SJCRH30 (cell line): Measurements from ENCODE around the gene SIPA1L3. TPM values are rescaled to one million over a fixed set of nuclear protein-coding genes. Genes with fewer than 3 reads are reported as not detected.

ENCODE experiments used
- DNase-seq, 2 experiments: peaks; one replicate each; pipeline ENCODE4 v3.0.0-alpha.2; 2015 to 2020
- H3K27ac ChIP-seq: fragments of 250-450 bp; sonication (Bioruptor Pico); 2 replicates; pipeline ENCODE4 v1.5.1; 2020; ENCODE audit warnings: mild to moderate bottlenecking, moderate library complexity
- H3K27me3 ChIP-seq: fragments of 250-450 bp; sonication (Bioruptor Pico); 2 replicates; pipeline ENCODE4 v1.5.1; 2020; ENCODE audit warnings: mild to moderate bottlenecking, moderate library complexity
- H3K36me3 ChIP-seq: fragments of 250-450 bp; sonication (Bioruptor Pico); 2 replicates; pipeline ENCODE4 v1.5.1; 2020; ENCODE audit warnings: mild to moderate bottlenecking, moderate library complexity
- H3K4me1 ChIP-seq: fragments of 250-450 bp; sonication (Bioruptor Pico); 2 replicates; pipeline ENCODE4 v1.5.1; 2020; ENCODE audit warnings: mild to moderate bottlenecking, moderate library complexity
- H3K4me3 ChIP-seq: fragments of 250-450 bp; sonication (Bioruptor Pico); 2 replicates; pipeline ENCODE4 v1.5.1; 2020; ENCODE audit warnings: mild to moderate bottlenecking, moderate library complexity
- H3K9me3 ChIP-seq: fragments of 250-450 bp; sonication (Bioruptor Pico); replicated peaks from 2 replicates; pipeline ENCODE4 v1.5.1; 2020; ENCODE audit warnings: mild to moderate bottlenecking, moderate library complexity
- total RNA-seq: library from RNA; depleted of rRNA; stranded (reverse); fragments of >200 nt; shearing (Covaris generic); gene quantifications from 2 replicates; pipeline ENCODE4 v1.2.3, GENCODE V29; 2014

SIPA1L3 gene
- total RNA-seq, 1 experiment from 2014 or later: 19.8 TPM

DNA sequence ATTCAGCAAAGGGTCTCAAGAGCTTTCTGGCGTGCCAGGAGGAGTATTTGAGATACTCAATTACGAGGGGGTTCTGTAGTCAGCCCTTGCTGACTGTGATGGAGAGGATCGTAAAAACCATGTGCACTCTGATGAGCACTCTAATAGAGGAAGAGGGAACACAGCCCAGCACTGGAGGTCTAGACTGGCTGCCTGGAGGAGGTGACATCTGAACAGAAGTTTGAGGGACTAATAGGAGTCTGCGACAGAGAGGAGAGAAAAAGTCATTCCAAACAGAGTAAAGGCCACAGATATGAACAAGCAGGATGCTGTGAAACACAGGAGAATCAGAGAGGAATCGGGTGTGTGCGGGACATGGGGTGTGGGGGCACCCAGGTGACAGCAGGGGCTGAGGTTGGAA, 237.7 kb downstream of the SIPA1L3 start:
- Histone ChIP-seq H3K27ac (no peak overlapping the region), H3K9me3 (no peaks in the 10 kb centered on the region), H3K4me3 (no peak overlapping the region), H3K4me1 (no peaks in the 10 kb centered on the region), H3K27me3 (no peaks in the 10 kb centered on the region), H3K36me3 (peaks cover 4% of the 10 kb centered on the region; the same call in 1 of the 2 replicates)
- no peak for DNase-seq

DNA sequence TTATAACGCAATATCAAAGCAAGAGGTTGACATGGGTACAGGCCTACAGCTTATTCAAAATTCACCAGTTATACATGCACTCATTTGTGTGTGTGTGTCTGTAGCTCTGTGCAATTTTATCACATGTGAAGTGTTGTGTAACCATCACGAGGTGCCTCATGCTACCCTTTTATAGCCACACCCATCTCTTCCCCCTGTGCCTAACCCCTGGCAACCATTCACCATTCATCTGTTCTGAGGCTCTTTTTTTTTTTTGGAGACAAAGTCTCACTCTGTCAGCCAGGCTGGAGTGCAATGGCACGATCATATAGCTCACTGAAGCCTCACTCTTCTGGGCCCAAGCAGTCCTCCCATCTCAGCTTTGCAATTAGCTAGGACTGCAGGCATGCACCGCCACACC, 238.6 kb downstream of the SIPA1L3 start:
- H3K4me3 ChIP-seq: no peak overlapping the region
- H3K27ac ChIP-seq: no peak overlapping the region
- no peaks in the 10 kb centered on the region for H3K27me3 ChIP-seq
- H3K4me1 ChIP-seq: no peaks in the 10 kb centered on the region
- H3K36me3 ChIP-seq: peaks cover 4% of the 10 kb centered on the region; the same call in 1 of the 2 replicates
- no peak for DNase-seq
- H3K9me3 ChIP-seq: no peaks in the 10 kb centered on the region

DNA sequence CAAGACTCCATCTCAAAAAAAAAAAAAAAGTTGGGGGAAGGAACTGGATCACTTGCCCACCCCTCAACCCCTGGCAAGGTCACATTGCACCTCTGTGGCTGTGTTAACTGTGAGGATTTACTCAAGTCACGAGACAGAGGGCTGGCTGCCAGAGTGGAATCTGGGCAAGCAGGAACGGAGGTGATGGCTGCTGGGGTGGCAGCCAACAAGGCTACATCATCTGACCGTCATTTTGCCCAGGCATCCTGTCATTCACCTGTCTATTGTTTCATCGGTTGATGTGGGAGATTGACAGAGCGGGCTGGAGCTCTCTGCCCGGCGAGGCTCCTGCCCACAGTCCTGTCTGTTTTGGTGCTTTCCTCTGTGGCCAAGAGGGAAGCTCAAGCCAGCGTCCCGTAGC, 241.3 kb downstream of the SIPA1L3 start:
- no peak for DNase-seq
- H3K4me1 ChIP-seq: no peaks in the 10 kb centered on the region
- no peaks in the 10 kb centered on the region for H3K27me3 ChIP-seq
- no peaks in the 10 kb centered on the region for H3K9me3 ChIP-seq
- no peak overlapping the region for H3K27ac ChIP-seq
- no peak overlapping the region for H3K4me3 ChIP-seq
- peaks cover 10% of the 10 kb centered on the region; the same call in 1 of the 2 replicates for H3K36me3 ChIP-seq

DNA sequence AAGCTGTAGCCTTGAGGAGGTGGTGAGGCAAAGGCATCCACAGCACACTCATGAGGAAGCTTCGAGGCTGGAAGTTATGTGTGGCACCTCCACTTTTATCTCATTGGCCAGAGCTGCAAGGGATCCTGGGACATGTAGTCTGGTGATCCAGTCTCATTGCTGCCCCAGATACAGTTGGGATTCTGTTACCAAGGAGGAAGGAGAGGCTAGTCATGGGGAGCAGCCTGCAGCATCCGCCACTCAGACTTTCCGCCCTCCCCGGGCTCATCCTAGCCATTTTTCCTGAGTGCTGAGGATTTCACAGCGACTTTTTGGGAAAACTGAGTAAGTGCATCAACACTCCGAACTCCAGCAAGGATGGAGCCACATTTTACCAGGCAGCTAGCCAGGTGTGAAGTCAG, 242.7 kb downstream of the SIPA1L3 start:
- Histone ChIP-seq H3K9me3 (no peaks in the 10 kb centered on the region), H3K27me3 (no peaks in the 10 kb centered on the region), H3K36me3 (peaks cover 10% of the 10 kb centered on the region), H3K4me3 (no peak overlapping the region), H3K4me1 (no peaks in the 10 kb centered on the region), H3K27ac (no peak overlapping the region)
- no peak for DNase-seq

DNA sequence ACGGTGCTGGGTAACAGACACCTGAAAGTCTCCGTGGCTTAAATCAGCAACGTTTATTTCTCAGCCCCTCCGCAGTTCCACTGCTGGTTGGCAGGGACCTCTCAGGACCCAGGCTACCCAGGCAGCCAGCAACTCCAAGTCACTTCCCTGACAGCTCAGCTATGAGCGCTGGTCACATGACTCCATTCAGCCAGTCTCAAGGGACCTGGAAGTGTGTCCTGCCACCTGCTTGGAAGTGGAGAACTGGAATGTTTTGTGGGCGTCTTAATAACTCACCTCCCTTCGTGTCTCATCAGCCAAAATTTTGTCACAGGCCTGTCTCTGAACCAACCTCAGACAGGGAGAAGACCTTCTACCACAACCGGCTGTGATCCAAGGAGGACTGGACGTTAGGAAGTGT, 244.2 kb downstream of the SIPA1L3 start:
- no peaks in the 10 kb centered on the region for H3K4me1 ChIP-seq
- H3K4me3 ChIP-seq: no peak overlapping the region
- H3K36me3 ChIP-seq: peaks cover 18% of the 10 kb centered on the region
- DNase-seq: no peak
- H3K27me3 ChIP-seq: no peaks in the 10 kb centered on the region
- no peaks in the 10 kb centered on the region for H3K9me3 ChIP-seq
- no peak overlapping the region for H3K27ac ChIP-seq

DNA sequence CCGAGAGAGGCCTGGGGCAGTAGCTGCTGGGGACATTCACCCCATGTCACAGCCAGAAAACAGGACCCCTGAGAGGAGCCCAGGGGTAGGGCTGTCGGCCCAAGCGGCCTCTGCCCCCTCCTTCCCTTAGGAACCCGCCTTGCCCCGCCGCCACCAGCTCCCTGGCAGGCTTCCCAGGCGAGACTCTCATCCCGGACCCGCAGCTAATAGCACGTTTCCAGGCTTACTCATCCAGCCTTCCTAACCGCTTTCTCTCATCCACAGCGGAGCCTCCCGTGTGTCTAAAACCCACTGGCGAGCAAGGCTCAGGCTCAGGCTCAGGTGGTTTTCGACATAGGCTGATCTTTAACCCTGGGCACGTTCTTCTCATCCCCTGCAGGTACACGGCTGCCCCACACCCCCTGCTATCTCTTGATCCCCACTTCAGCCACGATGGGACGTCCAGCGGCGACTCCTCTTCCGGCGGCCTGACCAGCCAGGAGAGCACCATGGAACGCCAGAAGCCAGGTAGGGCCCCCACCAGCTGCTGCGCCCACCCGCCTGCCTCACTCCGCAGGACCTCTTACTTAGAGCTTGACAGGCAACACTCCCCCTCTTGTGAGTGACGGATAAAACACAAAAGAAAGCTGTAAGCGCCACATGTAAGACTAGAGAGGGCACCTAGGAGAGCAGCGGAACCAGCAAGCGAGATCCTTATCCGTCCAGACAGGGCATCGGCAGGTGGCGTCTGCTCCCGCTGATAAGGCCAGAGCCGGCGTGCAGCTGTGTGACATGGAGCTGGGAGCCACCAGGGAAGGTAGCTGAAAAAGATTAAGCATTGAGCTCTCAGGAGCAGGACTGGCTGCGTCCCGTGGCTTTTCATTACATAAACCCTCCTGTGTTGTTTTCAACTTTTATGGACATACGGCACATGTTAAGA, 245.7 kb downstream of the SIPA1L3 start:
- Histone ChIP-seq H3K36me3 (peaks cover 18% of the 10 kb centered on the region), H3K9me3 (no peaks in the 10 kb centered on the region), H3K4me3 (no peak overlapping the region), H3K27ac (no peak overlapping the region), H3K4me1 (no peaks in the 10 kb centered on the region), H3K27me3 (no peaks in the 10 kb centered on the region)
- no peak for DNase-seq

DNA sequence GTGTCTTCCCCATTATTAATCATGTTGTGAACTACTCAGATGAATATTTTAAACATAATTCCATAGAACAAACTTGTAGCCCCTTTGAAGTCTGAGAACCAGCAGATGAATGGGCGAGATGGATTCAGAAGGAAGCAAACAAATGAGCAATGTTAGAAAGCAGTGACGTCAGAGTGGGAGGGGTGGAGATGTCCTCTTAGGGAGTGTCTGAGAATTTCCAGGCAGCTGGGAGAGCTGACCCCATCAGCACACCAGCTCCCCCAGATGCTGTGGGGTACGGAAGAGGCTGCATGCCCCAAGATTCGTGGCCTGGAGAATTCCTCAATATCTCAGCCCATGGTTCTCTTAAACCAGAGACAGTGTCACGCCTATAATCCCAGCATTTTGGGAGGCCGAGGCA, 248.4 kb downstream of the SIPA1L3 start:
- Histone ChIP-seq H3K4me1 (no peaks in the 10 kb centered on the region), H3K27me3 (no peaks in the 10 kb centered on the region), H3K9me3 (no peaks in the 10 kb centered on the region), H3K36me3 (peaks cover 22% of the 10 kb centered on the region), H3K4me3 (no peak overlapping the region), H3K27ac (no peak overlapping the region)
- peak in 1 of 2 experiments; percentile 31 for DNase-seq

DNA sequence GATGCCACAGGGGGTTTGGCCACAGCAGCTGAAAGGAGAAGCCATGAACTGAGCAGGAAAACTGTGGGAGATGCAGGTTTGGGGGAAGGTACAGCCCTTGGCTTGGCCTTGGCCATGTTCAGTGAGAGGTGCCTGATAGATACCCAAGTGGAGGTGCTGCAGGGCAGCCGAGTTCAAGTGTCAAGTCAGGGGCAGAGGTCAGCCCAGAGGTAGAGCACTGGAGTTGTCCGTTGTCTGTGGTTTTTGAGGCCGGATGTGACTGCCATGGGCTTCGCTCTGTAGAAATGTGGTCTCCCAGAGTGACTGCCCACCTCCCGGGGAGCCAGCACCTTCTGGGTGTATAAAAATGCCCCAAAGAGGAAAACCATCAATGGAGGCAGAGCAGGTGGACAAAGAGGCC, 251.7 kb downstream of the SIPA1L3 start:
- Histone ChIP-seq H3K36me3 (peaks cover 31% of the 10 kb centered on the region), H3K4me1 (no peaks in the 10 kb centered on the region), H3K4me3 (no peak overlapping the region), H3K27me3 (no peaks in the 10 kb centered on the region), H3K9me3 (0 out of 2 replicates have a peak, but pooled peaks cover 6% of the 10 kb centered on the region), H3K27ac (no peak overlapping the region)
- no peak for DNase-seq

DNA sequence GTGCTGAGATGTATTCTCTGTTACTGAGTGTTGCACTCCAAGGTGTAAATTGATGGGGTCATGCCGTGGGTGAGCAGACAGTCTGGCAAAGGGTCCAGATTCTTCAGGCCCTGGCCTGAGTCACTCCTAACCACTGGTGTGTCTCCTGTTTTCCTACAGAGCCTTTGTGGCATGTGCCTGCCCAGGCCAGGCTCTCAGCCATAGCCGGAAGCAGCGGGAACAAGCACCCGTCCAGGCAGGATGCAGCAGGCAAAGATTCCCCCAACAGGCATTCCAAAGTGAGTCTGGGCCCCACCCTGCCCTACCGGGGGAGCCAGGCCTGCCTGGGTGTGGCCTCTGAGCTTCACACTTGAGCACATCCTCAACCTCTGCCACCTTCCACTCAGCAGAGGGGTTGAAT, 255.1 kb downstream of the SIPA1L3 start:
- H3K27me3 ChIP-seq: no peaks in the 10 kb centered on the region
- H3K4me3 ChIP-seq: no peak overlapping the region
- H3K36me3 ChIP-seq: peaks cover 20% of the 10 kb centered on the region
- H3K9me3 ChIP-seq: 0 out of 2 replicates have a peak, but pooled peaks cover 6% of the 10 kb centered on the region
- no peak overlapping the region for H3K27ac ChIP-seq
- DNase-seq: no peak
- H3K4me1 ChIP-seq: no peaks in the 10 kb centered on the region

DNA sequence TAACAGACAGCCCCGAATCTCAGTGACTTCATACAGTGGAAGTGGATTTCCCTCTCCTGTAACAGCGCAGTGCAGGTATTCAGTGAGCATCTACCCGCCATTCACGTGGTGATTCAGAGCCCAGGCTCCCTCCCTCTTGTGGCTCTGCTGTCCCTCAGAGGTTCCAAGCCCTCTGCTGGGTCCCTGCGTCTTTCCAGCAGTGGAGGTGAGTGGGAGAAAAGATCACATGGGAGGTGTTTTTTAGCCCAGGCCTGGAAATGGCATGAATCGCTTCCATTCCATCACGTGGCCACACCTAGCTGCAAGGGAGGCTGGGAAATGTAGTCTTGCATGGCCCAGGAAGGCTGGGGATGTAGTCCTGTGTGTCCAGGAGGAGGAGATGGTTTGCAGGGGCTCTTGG, 255.6 kb downstream of the SIPA1L3 start:
- Histone ChIP-seq H3K36me3 (peaks cover 22% of the 10 kb centered on the region), H3K4me1 (no peaks in the 10 kb centered on the region), H3K4me3 (no peak overlapping the region), H3K27ac (no peak overlapping the region), H3K27me3 (no peaks in the 10 kb centered on the region), H3K9me3 (0 out of 2 replicates have a peak, but pooled peaks cover 6% of the 10 kb centered on the region)
- DNase-seq: no peak

DNA sequence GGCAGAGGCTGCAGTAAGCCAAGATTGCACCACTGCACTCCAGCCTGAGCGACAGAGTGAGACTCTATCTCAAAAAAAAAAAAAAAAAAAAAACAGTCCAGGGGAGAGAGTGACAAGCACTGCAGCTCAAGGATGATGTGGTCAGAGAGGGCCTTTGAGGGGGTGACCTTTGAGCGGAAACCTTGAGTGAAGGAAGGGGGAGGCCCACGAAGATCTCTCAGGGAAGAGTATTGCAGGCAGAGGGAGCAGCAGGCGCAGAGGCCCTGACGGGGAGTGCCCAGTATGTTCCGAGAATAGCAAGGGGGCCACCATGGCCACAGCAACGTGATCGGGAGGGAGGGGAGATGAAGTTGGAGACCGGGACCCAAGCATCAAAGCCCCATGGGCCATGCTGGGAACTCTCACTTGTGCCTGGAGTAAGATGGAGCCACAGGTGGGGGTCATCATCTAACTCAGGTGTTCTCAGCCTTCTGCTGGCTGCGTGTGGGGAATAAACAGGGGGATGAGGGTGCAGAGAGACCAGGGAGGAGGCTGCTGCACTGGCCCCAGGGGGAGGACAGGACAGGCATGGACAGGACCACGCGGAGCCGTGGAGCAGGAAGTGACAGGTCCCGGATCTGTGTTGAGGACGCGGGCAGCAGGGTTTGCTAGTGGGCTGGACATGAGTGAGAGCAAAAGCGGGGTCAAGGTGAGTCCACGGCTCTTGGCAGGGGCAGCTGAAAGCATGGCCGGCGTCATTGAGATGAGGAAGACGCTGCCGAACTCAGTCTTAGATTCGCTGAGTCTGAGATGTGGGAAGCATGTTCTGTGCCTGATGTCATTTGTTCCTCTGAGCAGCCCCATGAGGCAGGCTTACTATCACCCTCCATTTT, 256.6 kb downstream of the SIPA1L3 start:
- Histone ChIP-seq H3K27me3 (no peaks in the 10 kb centered on the region), H3K36me3 (peaks cover 23% of the 10 kb centered on the region), H3K4me3 (no peak overlapping the region), H3K27ac (no peak overlapping the region), H3K9me3 (0 out of 2 replicates have a peak, but pooled peaks cover 6% of the 10 kb centered on the region), H3K4me1 (no peaks in the 10 kb centered on the region)
- no peak for DNase-seq

DNA sequence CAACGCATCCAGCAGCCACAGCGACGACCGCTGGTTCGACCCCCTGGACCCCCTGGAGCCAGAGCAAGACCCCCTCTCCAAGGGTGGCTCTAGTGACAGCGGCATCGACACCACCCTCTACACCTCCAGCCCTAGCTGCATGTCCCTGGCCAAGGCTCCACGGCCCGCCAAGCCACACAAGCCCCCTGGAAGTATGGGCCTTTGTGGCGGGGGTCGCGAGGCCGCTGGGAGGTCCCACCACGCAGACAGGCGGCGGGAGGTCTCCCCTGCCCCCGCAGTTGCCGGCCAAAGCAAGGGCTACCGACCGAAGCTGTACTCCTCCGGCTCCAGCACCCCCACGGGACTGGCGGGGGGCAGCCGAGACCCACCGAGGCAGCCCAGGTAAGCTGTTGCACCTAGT, 257.5 kb downstream of the SIPA1L3 start:
- H3K4me3 ChIP-seq: no peak overlapping the region
- peaks cover 25% of the 10 kb centered on the region for H3K36me3 ChIP-seq
- H3K9me3 ChIP-seq: 0 out of 2 replicates have a peak, but pooled peaks cover 6% of the 10 kb centered on the region
- DNase-seq: no peak
- H3K4me1 ChIP-seq: no peaks in the 10 kb centered on the region
- no peaks in the 10 kb centered on the region for H3K27me3 ChIP-seq
- no peak overlapping the region for H3K27ac ChIP-seq

DNA sequence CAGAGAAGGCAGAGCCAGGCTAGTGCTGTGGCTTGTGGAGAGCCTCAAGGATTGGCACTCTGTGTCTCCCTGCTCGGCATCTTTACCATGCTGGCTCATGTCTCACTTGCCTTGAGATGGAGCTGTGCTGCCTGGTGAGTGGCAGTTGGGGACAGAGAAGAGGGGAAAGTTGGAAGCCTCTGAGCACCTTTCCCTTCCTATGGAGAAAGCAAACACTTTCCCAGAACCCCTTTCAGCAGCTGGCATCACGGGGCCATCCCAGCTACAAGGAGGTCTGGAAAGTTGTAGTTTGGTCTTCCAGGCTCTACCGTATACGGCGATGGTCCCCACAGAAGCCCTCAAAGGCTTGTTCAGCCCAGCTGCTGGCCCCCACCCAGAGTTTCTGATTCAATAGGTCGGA, 258.3 kb downstream of the SIPA1L3 start:
- Histone ChIP-seq H3K4me3 (no peak overlapping the region), H3K9me3 (0 out of 2 replicates have a peak, but pooled peaks cover 6% of the 10 kb centered on the region), H3K4me1 (no peaks in the 10 kb centered on the region), H3K27me3 (no peaks in the 10 kb centered on the region), H3K27ac (no peak overlapping the region), H3K36me3 (peaks cover 22% of the 10 kb centered on the region)
- DNase-seq: no peak

DNA sequence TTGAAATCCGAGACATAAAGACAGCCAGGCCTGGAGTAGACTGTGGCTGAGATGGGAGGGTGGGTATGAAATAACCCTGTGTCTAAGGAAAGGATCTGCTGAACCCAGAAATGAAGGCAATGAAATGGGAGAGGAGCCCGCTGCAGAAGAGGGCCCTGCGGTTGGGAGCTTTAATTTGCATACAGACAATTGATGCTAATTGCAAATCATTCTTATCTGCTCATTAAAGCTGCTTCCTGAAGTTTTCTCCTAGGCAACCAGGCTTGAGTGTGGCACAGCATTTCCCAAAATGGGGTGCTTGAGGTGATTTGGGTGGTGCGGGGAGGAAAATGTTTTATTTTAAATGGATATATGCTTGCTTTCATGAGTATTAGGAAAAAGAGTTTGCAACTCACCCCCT, 261.6 kb downstream of the SIPA1L3 start:
- Histone ChIP-seq H3K36me3 (peaks cover 8% of the 10 kb centered on the region), H3K27me3 (no peaks in the 10 kb centered on the region), H3K27ac (no peak overlapping the region), H3K9me3 (no peaks in the 10 kb centered on the region), H3K4me1 (no peaks in the 10 kb centered on the region), H3K4me3 (no peak overlapping the region)
- no peak for DNase-seq

DNA sequence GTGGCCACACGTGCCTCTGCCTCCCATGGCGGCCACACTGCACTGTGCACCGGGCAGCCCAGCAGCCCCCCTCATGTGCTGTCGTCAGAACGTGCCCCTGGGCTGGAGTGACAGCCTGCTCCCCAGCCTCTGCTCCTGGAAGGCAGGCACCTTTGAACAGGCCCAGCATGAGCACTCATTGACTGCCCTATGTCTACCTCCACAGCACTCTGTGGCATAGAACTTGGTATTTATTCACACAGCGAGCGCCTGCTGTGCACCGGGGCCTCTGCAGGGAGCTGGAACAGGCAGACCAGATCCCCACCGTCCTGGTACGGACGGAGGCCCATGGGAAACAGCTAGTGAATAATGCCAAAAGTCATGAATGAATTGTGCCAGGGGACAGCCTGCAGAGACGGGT, 263.3 kb downstream of the SIPA1L3 start:
- no peak for DNase-seq
- no peaks in the 10 kb centered on the region for H3K4me1 ChIP-seq

More for the DNA sequence above, 263.3 kb downstream of the SIPA1L3 start:
- no peak overlapping the region for H3K4me3 ChIP-seq
- no peak overlapping the region for H3K27ac ChIP-seq
- no peaks in the 10 kb centered on the region for H3K9me3 ChIP-seq
- H3K36me3 ChIP-seq: peaks cover 8% of the 10 kb centered on the region
- H3K27me3 ChIP-seq: no peaks in the 10 kb centered on the region
